Mesendoderm (in vitro differentiated cells): Measurements from ENCODE around the gene TCF12.

ENCODE experiments used
- DNase-seq: peaks from one replicate; pipeline ENCODE4 v3.0.0; 2013
- H2AK5ac ChIP-seq: 2 replicates; pipeline ENCODE4 v1.6.1; 2013; ENCODE audit warnings: low read length, inconsistent platforms
- H2BK120ac ChIP-seq: 2 replicates; pipeline ENCODE4 v1.6.1; 2013; ENCODE audit warnings: low read depth, mild to moderate bottlenecking, low read length, moderate library complexity, mixed read lengths
- H2BK15ac ChIP-seq: replicated peaks from 2 replicates; pipeline ENCODE4 v1.6.1; 2013; ENCODE audit warnings: low read depth, mild to moderate bottlenecking, moderate library complexity
- H2BK5ac ChIP-seq: 2 replicates; pipeline ENCODE4 v1.6.1; 2013; ENCODE audit warnings: low read length, inconsistent platforms
- H3K18ac ChIP-seq: 2 replicates; pipeline ENCODE4 v1.6.1; 2013; ENCODE audit warnings: mild to moderate bottlenecking, low read length, mixed read lengths
- H3K23ac ChIP-seq: one replicate; pipeline ENCODE4 v1.6.1; 2013; ENCODE audit warnings: low read length
- H3K27ac ChIP-seq: 2 replicates; pipeline ENCODE4 v1.5.1; 2013; ENCODE audit warnings: low read depth, mild to moderate bottlenecking, inconsistent platforms, low read length, moderate library complexity
- H3K27me3 ChIP-seq: 2 replicates; pipeline ENCODE4 v1.6.1; 2013; ENCODE audit warnings: low read length, control low read depth, mild to moderate bottlenecking, inconsistent platforms; ENCODE audit not compliant: insufficient read depth, poor library complexity
- H3K36me3 ChIP-seq: 2 replicates; pipeline ENCODE4 v1.6.1; 2013; ENCODE audit warnings: low read length, inconsistent platforms; ENCODE audit not compliant: control insufficient read depth, insufficient read depth
- H3K4ac ChIP-seq: one replicate; pipeline ENCODE4 v1.6.1; 2013; ENCODE audit warnings: low read depth, mild to moderate bottlenecking, low read length, moderate library complexity
- H3K4me1 ChIP-seq: 2 replicates; pipeline ENCODE4 v1.6.1; 2013; ENCODE audit warnings: low read depth, low read length, inconsistent platforms; ENCODE audit not compliant: control insufficient read depth
- H3K4me2 ChIP-seq: 2 replicates; pipeline ENCODE4 v1.6.1; 2013; ENCODE audit warnings: low read length
- H3K4me3 ChIP-seq: 2 replicates; pipeline ENCODE4 v1.5.1; 2013; ENCODE audit warnings: mild to moderate bottlenecking, low read length
- H3K56ac ChIP-seq: one replicate; pipeline ENCODE4 v1.6.1; 2013; ENCODE audit warnings: low read length
- H3K79me1 ChIP-seq: 2 replicates; pipeline ENCODE4 v1.6.1; 2013; ENCODE audit warnings: low read length, inconsistent platforms
- H3K79me2 ChIP-seq: 2 replicates; pipeline ENCODE4 v1.6.1; 2013; ENCODE audit warnings: mild to moderate bottlenecking, low read length; ENCODE audit not compliant: control insufficient read depth, insufficient read depth
- H3K9ac ChIP-seq: 2 replicates; pipeline ENCODE4 v1.6.1; 2013; ENCODE audit warnings: low read length, inconsistent platforms
- H4K5ac ChIP-seq: one replicate; pipeline ENCODE4 v1.6.1; 2013; ENCODE audit warnings: low read length
- H4K8ac ChIP-seq: one replicate; pipeline ENCODE4 v1.6.1; 2013; ENCODE audit warnings: low read depth, mild to moderate bottlenecking, control low read depth, low read length, moderate library complexity
- WGBS: extraction: QIAGEN DNeasy Blood & Tissue Kit; methylation state at CpG from one replicate; pipeline ENCODE4 v1.1.7; 2013; ENCODE audit warnings: low lambda C conversion rate, missing lambda C conversion rate; ENCODE audit not compliant: insufficient coverage; ENCODE audit errors: extremely low coverage; 5-methylcytosine and 5-hydroxymethylcytosine counted together

TCF12 gene

DNA sequence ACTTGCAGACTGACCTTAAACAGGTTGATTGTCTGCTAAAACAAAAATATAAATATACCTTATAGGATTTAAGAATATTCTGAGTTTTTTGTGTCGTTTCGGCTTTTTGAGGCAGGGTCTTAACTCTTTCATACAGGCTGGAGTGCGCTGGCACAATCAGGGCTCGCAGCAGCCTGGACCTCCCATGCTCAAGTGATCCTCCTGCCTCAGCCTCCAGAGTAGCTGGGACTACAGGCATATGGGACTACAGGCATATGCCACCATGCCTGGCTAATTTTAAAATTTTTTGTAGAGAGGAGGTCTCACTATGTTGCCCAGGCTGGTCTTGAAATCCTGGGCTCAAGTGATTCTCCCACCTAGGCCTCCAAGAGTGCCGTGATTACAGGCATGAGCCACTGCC is 113.9 kb downstream of the TCF12 start:
- H3K36me3 ChIP-seq, result no peaks in the 10 kb centered on the region
- peaks cover 5% of the 10 kb centered on the region for H3K4me1 ChIP-seq
- H4K8ac ChIP-seq, result no peak overlapping the region
- no peak overlapping the region for H3K27ac ChIP-seq
- no peak overlapping the region for H3K4me2 ChIP-seq
- no peak overlapping the region for H2BK5ac ChIP-seq
- no peak overlapping the region for H3K56ac ChIP-seq
- no peak overlapping the region for H3K4ac ChIP-seq
- H3K27me3 ChIP-seq, result no peaks in the 10 kb centered on the region
- no peak overlapping the region for H2AK5ac ChIP-seq
- peaks cover 10% of the 10 kb centered on the region for H3K79me1 ChIP-seq
- H3K4me3 ChIP-seq, result no peak overlapping the region
- H4K5ac ChIP-seq, result no peak overlapping the region
- no peak overlapping the region for H3K18ac ChIP-seq
- no peak overlapping the region for H2BK15ac ChIP-seq
- no peak for DNase-seq
- H3K9ac ChIP-seq, result no peak overlapping the region
- H3K79me2 ChIP-seq, result peaks cover 20% of the 10 kb centered on the region
- WGBS, result no CpG with 5 or more reads among the region's 5 CpGs
- H2BK120ac ChIP-seq, result no peak overlapping the region
- no peak overlapping the region for H3K23ac ChIP-seq

DNA sequence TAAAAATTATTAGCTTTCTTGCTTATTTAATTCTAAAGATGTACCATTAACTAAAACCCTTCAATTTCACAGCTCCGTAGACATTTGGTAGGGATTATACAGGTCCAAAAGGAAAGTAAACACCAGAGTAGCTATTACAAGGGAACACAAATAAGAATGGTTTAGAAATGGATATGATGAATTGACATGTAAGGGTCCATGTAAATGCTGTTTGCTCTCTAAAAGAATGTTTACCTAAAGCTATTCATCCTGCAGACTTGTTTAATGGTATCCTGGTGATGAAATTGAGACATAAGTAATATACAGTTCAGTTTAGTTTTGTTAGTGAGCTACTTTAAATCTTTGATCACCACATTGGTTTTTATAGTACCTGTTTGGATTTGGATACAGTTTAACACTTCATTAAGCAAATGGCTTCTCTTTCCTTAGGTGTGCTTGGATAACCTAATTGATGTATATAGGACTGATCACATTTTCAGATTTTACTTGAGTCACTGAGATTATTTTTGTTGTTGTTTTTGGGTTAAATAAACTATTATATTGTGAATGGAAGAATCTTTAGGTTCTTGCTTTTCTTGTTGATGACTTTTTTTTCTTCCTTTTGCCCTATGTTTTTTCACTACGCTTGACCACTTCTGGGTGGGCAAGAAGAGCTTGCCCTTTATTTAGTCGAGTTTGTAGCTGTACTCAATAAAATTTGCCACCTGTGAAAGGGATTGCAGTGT is 115.4 kb downstream of the TCF12 start:
- H3K4me3 ChIP-seq, result no peak overlapping the region
- no CpG with 5 or more reads among the region's 3 CpGs for WGBS

DNA sequence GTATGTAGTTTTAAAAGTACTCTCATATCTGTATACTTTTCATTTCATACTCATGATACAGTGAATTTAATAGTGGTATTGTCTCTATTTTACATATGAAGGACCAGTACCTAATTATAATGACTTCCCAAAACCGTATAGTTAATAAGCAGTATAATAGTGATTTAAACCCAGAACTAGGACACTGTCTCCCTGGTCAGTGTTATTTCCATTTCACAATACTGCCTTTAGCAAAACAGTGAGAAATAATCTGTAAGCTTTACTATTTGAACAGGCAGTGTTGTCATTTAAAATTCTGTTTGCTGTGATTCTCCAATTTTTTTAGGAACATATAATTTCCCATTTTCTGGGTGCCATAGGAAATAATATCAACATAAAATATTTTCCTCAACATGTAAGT is 116.2 kb downstream of the TCF12 start:
- no peak overlapping the region for H3K18ac ChIP-seq
- no peaks in the 10 kb centered on the region for H3K36me3 ChIP-seq
- peaks cover 25% of the 10 kb centered on the region for H3K79me2 ChIP-seq
- H3K9ac ChIP-seq, result no peak overlapping the region
- no peak overlapping the region for H3K56ac ChIP-seq
- no peak overlapping the region for H2BK5ac ChIP-seq
- H3K4me2 ChIP-seq, result no peak overlapping the region
- no peak overlapping the region for H2AK5ac ChIP-seq
- H4K5ac ChIP-seq, result no peak overlapping the region
- H4K8ac ChIP-seq, result no peak overlapping the region
- H3K79me1 ChIP-seq, result peaks cover 10% of the 10 kb centered on the region
- H3K23ac ChIP-seq, result no peak overlapping the region
- no peak overlapping the region for H3K4me3 ChIP-seq
- H3K4ac ChIP-seq, result no peak overlapping the region
- no peaks in the 10 kb centered on the region for H3K27me3 ChIP-seq
- DNase-seq, result no peak
- no peak overlapping the region for H2BK120ac ChIP-seq
- H3K4me1 ChIP-seq, result peaks cover 5% of the 10 kb centered on the region
- H3K27ac ChIP-seq, result no peak overlapping the region
- WGBS, result no CpG with 5 or more reads among the region's 1 CpG
- H2BK15ac ChIP-seq, result no peak overlapping the region

More for the DNA sequence above, 115.4 kb downstream of the TCF12 start:
- Histone ChIP-seq H3K4ac (no peak overlapping the region), H2BK120ac (no peak overlapping the region), H2BK15ac (no peak overlapping the region), H3K4me1 (peaks cover 5% of the 10 kb centered on the region), H3K23ac (no peak overlapping the region), H3K27ac (no peak overlapping the region), H3K56ac (no peak overlapping the region), H2AK5ac (no peak overlapping the region), H3K79me2 (peaks cover 23% of the 10 kb centered on the region), H4K8ac (no peak overlapping the region), H3K9ac (no peak overlapping the region), H4K5ac (no peak overlapping the region), H3K18ac (no peak overlapping the region), H3K79me1 (peaks cover 10% of the 10 kb centered on the region), H3K4me2 (no peak overlapping the region), H2BK5ac (no peak overlapping the region), H3K27me3 (no peaks in the 10 kb centered on the region), H3K36me3 (no peaks in the 10 kb centered on the region)
- DNase-seq, result no peak

DNA sequence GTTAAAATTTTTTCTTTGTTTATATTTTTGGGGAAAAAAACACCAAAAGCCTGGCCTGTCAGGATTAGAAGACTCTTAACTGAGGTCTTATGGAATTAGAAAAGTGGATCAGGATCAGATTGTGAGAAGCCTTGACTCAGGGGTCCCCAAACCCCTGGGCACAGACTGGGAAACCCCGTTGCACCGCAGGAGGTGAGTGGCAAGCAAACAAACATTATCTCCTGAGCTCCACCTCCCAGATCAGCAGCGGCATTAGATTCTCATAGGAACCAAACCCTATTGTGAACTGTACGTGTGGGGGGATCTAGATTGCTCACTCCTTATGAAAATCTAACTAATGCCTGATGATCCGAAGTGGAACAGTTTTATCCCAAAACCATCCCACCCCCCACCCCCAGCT is 117.2 kb downstream of the TCF12 start:
- H3K27ac ChIP-seq, result no peak overlapping the region
- no peak overlapping the region for H2BK15ac ChIP-seq
- H3K56ac ChIP-seq, result no peak overlapping the region
- H3K4me2 ChIP-seq, result no peak overlapping the region
- H3K4ac ChIP-seq, result no peak overlapping the region
- H3K23ac ChIP-seq, result no peak overlapping the region
- no peak overlapping the region for H3K18ac ChIP-seq
- no peak overlapping the region for H3K4me3 ChIP-seq
- peaks cover 8% of the 10 kb centered on the region for H3K79me1 ChIP-seq
- H3K79me2 ChIP-seq, result peaks cover 22% of the 10 kb centered on the region
- peaks cover 5% of the 10 kb centered on the region for H3K4me1 ChIP-seq
- peak; percentile 73 for DNase-seq
- H2BK5ac ChIP-seq, result no peak overlapping the region
- H4K8ac ChIP-seq, result no peak overlapping the region
- H3K36me3 ChIP-seq, result no peaks in the 10 kb centered on the region
- H2BK120ac ChIP-seq, result peak overlapping the region; percentile 0
- H3K9ac ChIP-seq, result no peak overlapping the region
- H3K27me3 ChIP-seq, result no peaks in the 10 kb centered on the region
- no peak overlapping the region for H2AK5ac ChIP-seq
- no peak overlapping the region for H4K5ac ChIP-seq
- WGBS, result no CpG with 5 or more reads among the region's 5 CpGs

DNA sequence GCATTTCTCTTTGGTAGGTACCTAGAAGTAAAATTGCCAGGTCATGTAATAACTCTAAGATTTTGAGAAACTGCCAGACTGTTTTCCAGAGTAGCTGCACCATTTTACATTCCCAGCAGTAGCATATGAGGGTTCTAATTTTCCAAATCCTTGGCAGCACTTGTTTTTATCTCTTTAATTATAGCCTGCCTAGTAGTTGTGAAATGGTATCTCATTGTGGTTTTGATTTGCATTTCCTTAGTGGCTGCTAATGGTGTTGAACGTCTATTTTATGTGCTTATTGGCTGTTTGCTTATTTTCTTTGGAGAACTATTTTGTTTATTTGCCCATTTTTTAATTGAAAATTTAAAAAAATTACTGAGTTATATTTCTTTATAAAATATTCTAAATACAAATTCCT is 117.9 kb downstream of the TCF12 start:
- H2BK15ac ChIP-seq, result no peak overlapping the region
- no peak overlapping the region for H3K18ac ChIP-seq
- H3K27me3 ChIP-seq, result no peaks in the 10 kb centered on the region
- H2BK120ac ChIP-seq, result no peak overlapping the region
- WGBS, result no CpG with 5 or more reads among the region's 1 CpG
- no peak overlapping the region for H4K8ac ChIP-seq
- no peak overlapping the region for H3K4me3 ChIP-seq
- H4K5ac ChIP-seq, result no peak overlapping the region
- no peak overlapping the region for H3K23ac ChIP-seq
- no peak overlapping the region for H3K27ac ChIP-seq
- H3K4me1 ChIP-seq, result peaks cover 5% of the 10 kb centered on the region
- H3K9ac ChIP-seq, result no peak overlapping the region
- no peak overlapping the region for H3K56ac ChIP-seq
- H3K79me1 ChIP-seq, result peaks cover 8% of the 10 kb centered on the region
- H2AK5ac ChIP-seq, result no peak overlapping the region
- H2BK5ac ChIP-seq, result no peak overlapping the region
- peaks cover 22% of the 10 kb centered on the region for H3K79me2 ChIP-seq
- no peak overlapping the region for H3K4me2 ChIP-seq
- DNase-seq, result peak; percentile 59
- H3K4ac ChIP-seq, result no peak overlapping the region
- H3K36me3 ChIP-seq, result no peaks in the 10 kb centered on the region

DNA sequence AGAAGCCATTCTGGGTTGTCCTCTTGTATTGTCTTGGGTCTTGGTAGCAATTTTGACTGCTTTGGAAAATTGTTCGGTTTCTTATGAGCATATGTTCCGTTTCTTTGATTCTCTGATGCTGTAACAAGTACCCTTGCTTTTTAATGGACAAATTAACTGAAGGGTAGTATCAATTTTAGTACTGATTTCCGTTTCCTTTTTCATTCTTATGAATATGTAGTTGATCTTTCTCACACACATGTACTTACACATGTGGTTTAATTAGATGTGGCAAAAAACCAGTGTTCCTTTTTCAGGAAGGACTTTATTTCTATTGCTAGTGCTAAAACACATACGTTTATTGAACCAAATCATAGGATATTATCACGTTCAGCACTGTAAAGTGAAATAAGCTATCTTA is 119.1 kb downstream of the TCF12 start:
- H4K5ac ChIP-seq, result no peak overlapping the region
- no peaks in the 10 kb centered on the region for H3K27me3 ChIP-seq
- H3K56ac ChIP-seq, result no peak overlapping the region
- H3K4me2 ChIP-seq, result no peak overlapping the region
- no peak overlapping the region for H2BK120ac ChIP-seq
- no peak overlapping the region for H2BK15ac ChIP-seq
- no peak overlapping the region for H3K9ac ChIP-seq
- peaks cover 6% of the 10 kb centered on the region for H3K79me1 ChIP-seq
- no peak overlapping the region for H3K27ac ChIP-seq
- H3K18ac ChIP-seq, result no peak overlapping the region
- no peak overlapping the region for H3K4me3 ChIP-seq
- DNase-seq, result no peak
- H3K4me1 ChIP-seq, result peaks cover 3% of the 10 kb centered on the region
- H3K79me2 ChIP-seq, result peaks cover 18% of the 10 kb centered on the region
- H2AK5ac ChIP-seq, result no peak overlapping the region
- H3K4ac ChIP-seq, result no peak overlapping the region
- no peak overlapping the region for H4K8ac ChIP-seq
- no peak overlapping the region for H2BK5ac ChIP-seq
- H3K23ac ChIP-seq, result no peak overlapping the region
- no peaks in the 10 kb centered on the region for H3K36me3 ChIP-seq
- WGBS, result no CpG with 5 or more reads among the region's 5 CpGs
